ENCODE measurements around the gene TUBGCP5. TPM values are rescaled to one million over a fixed set of nuclear protein-coding genes. Genes with fewer than 3 reads are reported as not detected.

The TUBGCP5 gene
- total and polyA plus RNA-seq, 2 donors (not counting 3 experiments of a cell fraction or from before 2014, with no cell fraction given): 6.7 to 18.6 TPM

- CTCF ChIA-PET: no interaction called here
- no peak overlapping the region for H3K4me2 ChIP-seq (ENCODE audit: insufficient read depth, low read length)
- BruUV-seq (replicated peaks): no TSS peak
- no peak for TF ChIP-seq MYC (IDR thresholded peaks at IDR 0.05; ENCODE audit: low read depth, low read length)
- TF ChIP-seq JUN (IDR thresholded peaks at IDR 0.05; ENCODE audit: borderline replicate concordance, insufficient read depth, insufficient read length, low read depth): no peak
- no peak for TF ChIP-seq MAX (IDR thresholded peaks at IDR 0.05; ENCODE audit: insufficient read depth, insufficient read length)
- TF ChIP-seq FOS (IDR thresholded peaks at IDR 0.05; ENCODE audit: borderline replicate concordance, insufficient read depth, low read length): no peak
- TF ChIP-seq POLR2A (IDR thresholded peaks at IDR 0.05; ENCODE audit: low read depth, low read length): no peak
- no peak for TF ChIP-seq POLR2AphosphoS5 (IDR thresholded peaks at IDR 0.05; ENCODE audit: insufficient read depth, low read depth, low read length)
- TF ChIP-seq EZH2 (IDR thresholded peaks at IDR 0.05; ENCODE audit: borderline replicate concordance, low read depth, low read length, severe bottlenecking): no peak
- TF ChIP-seq GATA2 (IDR thresholded peaks at IDR 0.05; ENCODE audit: insufficient read depth, insufficient read length, low read depth, low read length): no peak
- TF ChIP-seq CTCF (IDR thresholded peaks at IDR 0.05; ENCODE audit: extremely low read depth in 1 of 2, insufficient read depth in 1 of 2, low read depth in 1 of 2, low read length in 2 of 2): no peak
- H3K9ac ChIP-seq (replicated peaks; ENCODE audit: extremely low read depth, insufficient read depth, low read length): no peak overlapping the region
- FAIRE-seq: no peak
- no peaks in the 10 kb centered on the region for H3K27me3 ChIP-seq (ENCODE audit: control insufficient read depth in 2 of 2, insufficient read depth in 2 of 2, low read length in 2 of 2)
- POLR2A ChIA-PET: no interaction called here
- peaks cover 37% of the 10 kb centered on the region for H3K4me1 ChIP-seq (ENCODE audit: control insufficient read depth, extremely low read depth, insufficient read depth, low read length)
- dilution Hi-C loops (cut with MboI; ENCODE audit: extremely low pct_ligation_motif_present, low sequenced_read_pairs) (no loop called here), intact Hi-C loops (cut with micrococcal nuclease) (loop anchor here (5.0 kb wide), 1 partner anchor 40 kb away; no protein-coding TSS in a partner anchor)
- no peaks in the 10 kb centered on the region for H3K36me3 ChIP-seq (ENCODE audit: control insufficient read depth in 2 of 2, extremely low read depth in 1 of 2, insufficient read depth in 2 of 2, low read length in 2 of 2)
- peaks cover 86% of the 10 kb centered on the region for H3K79me2 ChIP-seq (ENCODE audit: control insufficient read depth, insufficient read depth, low read length)
- H3K4me3 ChIP-seq (replicated peaks in 1 of 3; ENCODE audit: insufficient read depth in 1 of 3, low read depth in 1 of 3, low read length in 3 of 3): no peak overlapping the region
- H3K27ac ChIP-seq (ENCODE audit: insufficient read depth, low read depth, low read length): no peak overlapping the region
- DNase-seq (ENCODE audit: low read depth, low spot score): no peak
- no peak overlapping the region for H2AFZ ChIP-seq (ENCODE audit: low read depth, low read length)
- H4K20me1 ChIP-seq (replicated peaks; ENCODE audit: control insufficient read depth, extremely low read depth, insufficient read depth, low read length): peaks cover 1% of the 10 kb centered on the region
- no peaks in the 10 kb centered on the region for H3K9me1 ChIP-seq (replicated peaks; ENCODE audit: control insufficient read depth, extremely low read depth, insufficient read depth, low read length)
- no peaks in the 10 kb centered on the region for H3K9me3 ChIP-seq (replicated peaks; ENCODE audit: control insufficient read depth, insufficient read depth, low read length)
Observed at GRCh38 chr15:22962611-22963010, 76.8 kb downstream of the TUBGCP5 start.
